Measurements from ENCODE around the gene ABHD4. TPM values are rescaled to one million over a fixed set of nuclear protein-coding genes. Genes with fewer than 3 reads are reported as not detected.

Gene ABHD4
- total and polyA plus RNA-seq, 7 donors = 6.1 to 64.0 (median 26.4) TPM

DNA sequence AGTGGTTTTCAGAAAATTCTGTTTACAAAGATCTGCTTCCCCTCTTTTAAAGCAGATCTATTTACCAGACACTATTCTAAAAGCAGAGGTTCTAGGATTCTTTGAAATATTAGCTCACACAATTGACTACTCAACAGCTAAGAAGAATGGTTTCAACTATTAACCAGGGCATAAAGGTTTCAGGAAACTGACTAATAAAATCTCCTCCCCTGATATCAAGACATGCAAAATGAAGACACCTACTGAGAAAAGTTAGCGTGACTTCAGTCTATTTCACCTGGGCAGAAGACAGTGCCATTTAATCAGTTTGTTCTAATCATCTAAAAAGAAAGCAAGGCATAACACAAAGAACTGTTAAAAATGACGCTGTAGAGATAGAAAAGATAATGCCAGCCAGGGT is 31.3 kb upstream of the ABHD4 start:
- ATAC-seq = no peak
- intact Hi-C loops (cut with DNase I) = loop anchor here in 1 of 2 donors (5.0 kb wide), 1 partner anchor 145 kb away; no protein-coding TSS in a partner anchor
- peaks cover 60% of the 10 kb centered on the region for H3K4me1 ChIP-seq

DNA sequence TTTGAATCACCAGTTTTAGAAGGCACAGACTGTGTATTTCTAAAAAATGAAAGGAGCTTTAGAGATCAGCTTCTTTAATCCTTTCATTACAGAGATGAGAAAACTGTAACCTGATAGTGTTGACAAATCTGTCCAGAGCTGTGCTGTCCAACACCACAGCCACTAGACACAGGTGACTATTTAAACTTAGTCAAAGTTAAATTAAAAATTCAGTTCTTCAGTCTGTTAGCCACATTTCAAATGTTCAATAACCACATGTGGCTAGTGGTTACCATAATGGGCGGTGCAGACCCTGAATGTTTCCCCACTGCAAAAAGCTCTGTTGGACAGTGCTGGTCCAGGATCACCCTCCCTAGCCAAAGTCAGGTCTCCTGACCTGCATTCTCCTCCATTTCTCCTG is 30.7 kb upstream of the ABHD4 start:
- no peak for DNase-seq
- 92 to 95% (median 94%) methylated on average over 1 of the region's 1 CpG for WGBS, 3 donors
- peak; percentile 54 to 84 (median 72) for ATAC-seq
- peak overlapping the region; percentile 63 for H3K27ac ChIP-seq
- intact Hi-C loops (cut with DNase I) = loop anchor here in 1 of 2 donors (5.0 kb wide), 1 partner anchor 145 kb away; no protein-coding TSS in a partner anchor
- H3K4me3 ChIP-seq = no peak overlapping the region
- peaks cover 0 to 28% of the 10 kb centered on the region in 2 donors for H3K36me3 ChIP-seq (ENCODE audit: insufficient read depth in 1 of 2, low read depth in 1 of 2)
- no peaks in the 10 kb centered on the region for H3K27me3 ChIP-seq (ENCODE audit: insufficient read depth in 3 of 3, low read length in 2 of 3)
- TF ChIP-seq, protein P1, sequence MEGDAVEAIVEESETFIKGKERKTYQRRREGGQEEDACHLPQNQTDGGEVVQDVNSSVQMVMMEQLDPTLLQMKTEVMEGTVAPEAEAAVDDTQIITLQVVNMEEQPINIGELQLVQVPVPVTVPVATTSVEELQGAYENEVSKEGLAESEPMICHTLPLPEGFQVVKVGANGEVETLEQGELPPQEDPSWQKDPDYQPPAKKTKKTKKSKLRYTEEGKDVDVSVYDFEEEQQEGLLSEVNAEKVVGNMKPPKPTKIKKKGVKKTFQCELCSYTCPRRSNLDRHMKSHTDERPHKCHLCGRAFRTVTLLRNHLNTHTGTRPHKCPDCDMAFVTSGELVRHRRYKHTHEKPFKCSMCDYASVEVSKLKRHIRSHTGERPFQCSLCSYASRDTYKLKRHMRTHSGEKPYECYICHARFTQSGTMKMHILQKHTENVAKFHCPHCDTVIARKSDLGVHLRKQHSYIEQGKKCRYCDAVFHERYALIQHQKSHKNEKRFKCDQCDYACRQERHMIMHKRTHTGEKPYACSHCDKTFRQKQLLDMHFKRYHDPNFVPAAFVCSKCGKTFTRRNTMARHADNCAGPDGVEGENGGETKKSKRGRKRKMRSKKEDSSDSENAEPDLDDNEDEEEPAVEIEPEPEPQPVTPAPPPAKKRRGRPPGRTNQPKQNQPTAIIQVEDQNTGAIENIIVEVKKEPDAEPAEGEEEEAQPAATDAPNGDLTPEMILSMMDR (IDR thresholded peaks at IDR 0.05) = no peak
- H3K9me3 ChIP-seq = no peaks in the 10 kb centered on the region
- H3K4me1 ChIP-seq = peaks cover 56% of the 10 kb centered on the region

More for the DNA sequence above, 31.3 kb upstream of the ABHD4 start:
- Histone ChIP-seq H3K27me3 (ENCODE audit: insufficient read depth in 3 of 3, low read length in 2 of 3) (no peaks in the 10 kb centered on the region), H3K4me3 (no peak overlapping the region), H3K36me3 (ENCODE audit: insufficient read depth in 1 of 2, low read depth in 1 of 2) (peaks cover 0 to 22% of the 10 kb centered on the region in 2 donors), H3K9me3 (no peaks in the 10 kb centered on the region), H3K27ac (peak overlapping the region; percentile 63)
- DNase-seq = no peak
- TF ChIP-seq, protein P1 (IDR thresholded peaks at IDR 0.05) = no peak
- 80 to 95% (median 84%) methylated on average over 2 of the region's 2 CpGs for WGBS, 3 donors

DNA sequence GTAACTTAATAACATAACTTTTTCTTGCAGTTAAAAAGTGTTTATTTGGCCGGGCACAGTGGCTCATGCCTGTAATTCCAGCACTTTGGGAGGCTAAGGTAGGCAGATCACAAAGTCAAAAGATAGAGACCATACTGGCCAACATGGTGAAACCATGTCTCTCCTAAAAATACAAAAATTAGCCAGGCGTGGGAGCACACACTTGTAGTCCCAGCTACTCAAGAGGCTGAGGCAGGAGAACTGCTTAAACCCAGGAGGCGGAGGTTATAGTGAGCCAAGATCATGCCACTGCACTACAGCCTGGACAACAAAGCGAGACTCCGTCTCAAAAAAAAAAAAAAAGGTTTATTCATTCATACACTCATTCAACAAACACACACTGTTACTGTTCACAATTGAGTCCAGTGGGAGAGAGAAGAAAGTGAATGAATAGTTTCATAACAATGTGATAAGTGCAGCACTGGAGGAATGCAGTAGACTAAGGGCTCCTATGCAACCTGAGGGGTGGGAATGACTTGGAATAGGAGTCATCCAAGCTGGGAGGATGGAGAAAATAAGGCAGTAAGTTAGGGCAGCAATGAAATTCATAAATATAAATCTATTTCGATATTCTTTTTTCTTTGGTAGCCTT is 28.9 kb upstream of the ABHD4 start:
- Histone ChIP-seq H3K27me3 (ENCODE audit: insufficient read depth in 3 of 3, low read length in 2 of 3) (no peaks in the 10 kb centered on the region), H3K9me3 (no peaks in the 10 kb centered on the region), H3K27ac (no peak overlapping the region), H3K4me1 (peaks cover 45% of the 10 kb centered on the region), H3K36me3 (ENCODE audit: insufficient read depth in 1 of 2, low read depth in 1 of 2) (peaks cover 3 to 44% of the 10 kb centered on the region in 2 donors), H3K4me3 (no peak overlapping the region)
- TF ChIP-seq, protein P1 (IDR thresholded peaks at IDR 0.05) = no peak
- DNase-seq (no peak), ATAC-seq (no peak)
- WGBS, 3 donors = 84 to 89% (median 87%) methylated on average over 6 of the region's 6 CpGs
- intact Hi-C loops (cut with DNase I) = loop anchor here in 1 of 2 donors (5.0 kb wide), 1 partner anchor 143 kb away; no protein-coding TSS in a partner anchor

DNA sequence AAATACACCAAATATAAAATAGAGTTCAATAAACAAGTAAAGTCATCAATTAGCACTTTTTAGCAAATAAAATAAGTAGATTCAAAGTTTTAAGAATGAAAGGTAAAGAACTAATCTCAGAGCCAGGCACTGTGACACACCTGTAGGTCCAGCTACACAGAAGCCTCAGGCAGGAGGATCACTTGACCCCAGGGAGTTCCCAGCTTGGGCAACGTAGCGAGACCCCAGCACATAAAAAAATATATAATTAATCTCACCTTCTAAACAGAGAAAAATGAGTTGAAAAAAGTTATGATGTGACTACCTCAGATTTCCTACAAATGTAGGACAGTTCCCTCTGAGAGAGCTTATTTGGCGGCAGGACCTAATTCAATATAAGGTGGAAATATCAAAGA is 28.4 kb upstream of the ABHD4 start:
- no peak overlapping the region for H3K4me3 ChIP-seq
- TF ChIP-seq, protein P1 (IDR thresholded peaks at IDR 0.05) = no peak
- intact Hi-C loops (cut with DNase I) = loop anchor here (2.0 to 5.0 kb wide), 3 partner anchors 83 to 143 kb away; no protein-coding TSS in a partner anchor
- peaks cover 3 to 44% of the 10 kb centered on the region in 2 donors for H3K36me3 ChIP-seq (ENCODE audit: insufficient read depth in 1 of 2, low read depth in 1 of 2)
- peaks cover 40% of the 10 kb centered on the region for H3K4me1 ChIP-seq
- ATAC-seq (no peak), DNase-seq (no peak)
- WGBS, 3 donors = 72 to 79% (median 76%) methylated on average over 3 of the region's 3 CpGs
- no peaks in the 10 kb centered on the region for H3K9me3 ChIP-seq
- H3K27ac ChIP-seq = peak overlapping the region; percentile 5
- no peaks in the 10 kb centered on the region for H3K27me3 ChIP-seq (ENCODE audit: insufficient read depth in 3 of 3, low read length in 2 of 3)

Measured in psoas muscle (tissue), 8 donors.